Calu3 (cell line): ENCODE data around the gene TPBGL. TPM values are rescaled to one million over a fixed set of nuclear protein-coding genes. Genes with fewer than 3 reads are reported as not detected.

Source experiments
- BruUV-seq: library from RNA; stranded (reverse); fragments of 400-500 nt; replicated peaks from 2 replicates; lab custom pipeline; 2021; lab: Mats Ljungman, UMichigan
- CTCF ChIA-PET: fragments of 300-600 bp; sonication (Branson Sonifier 250); formaldehyde crosslinking; loops from one replicate; lab custom pipeline; 2022; ENCODE audit warnings: antibody characterized with exemption; lab: Charles Lee
- DNase-seq: peaks from one replicate; pipeline ENCODE4 v3.0.0; 2022
- H3K27ac Mint-ChIP-seq: one replicate; pipeline ENCODE4 v1.8.0; 2022; ENCODE audit warnings: mixed read lengths; ENCODE audit not compliant: unreplicated experiment
- H3K27me3 Mint-ChIP-seq: one replicate; pipeline ENCODE4 v1.8.0; 2022; ENCODE audit warnings: mixed read lengths; ENCODE audit not compliant: unreplicated experiment
- H3K36me3 Mint-ChIP-seq: one replicate; pipeline ENCODE4 v1.8.0; 2022; ENCODE audit warnings: mild to moderate bottlenecking, moderate library complexity, mixed read lengths; ENCODE audit not compliant: insufficient read depth, unreplicated experiment
- H3K4me1 Mint-ChIP-seq: one replicate; pipeline ENCODE4 v1.8.0; 2022; ENCODE audit warnings: mild to moderate bottlenecking, low read depth, mixed read lengths; ENCODE audit not compliant: unreplicated experiment
- H3K4me3 Mint-ChIP-seq: one replicate; pipeline ENCODE4 v1.8.0; 2022; ENCODE audit warnings: mild to moderate bottlenecking, low read depth, moderate library complexity, mixed read lengths; ENCODE audit not compliant: unreplicated experiment
- H3K9me3 Mint-ChIP-seq: one replicate; pipeline ENCODE4 v1.8.0; 2022; ENCODE audit warnings: low read depth, mixed read lengths; ENCODE audit not compliant: unreplicated experiment
- CTCF ChIP-seq: fragments of 200-600 bp; IDR thresholded peaks from one replicate; pipeline ENCODE4 v1.8.0; 2022; ENCODE audit warnings: antibody characterized with exemption; ENCODE audit not compliant: unreplicated experiment
- intact Hi-C: fragments of 100-400 bp; cut with micrococcal nuclease; formaldehyde crosslinking; loops from one replicate; pipeline ENCODE4 v1.10.0; 2022; ENCODE audit not compliant: unreplicated experiment
- total RNA-seq: library from RNA; stranded (reverse); gene quantifications from 2 replicates; pipeline ENCODE4 v1.2.3, GENCODE V29; 2022

Gene TPBGL
- total RNA-seq, 1 experiment from 2014 or later: not detected

- no peaks in the 10 kb centered on the region for H3K9me3 Mint-ChIP-seq
These were observed 30.4 kb downstream of the TPBGL start for GRCh38 chr11:75270896-75271418.

GRCh38 chr11:75271730-75272129 lies 31.2 kb downstream of the TPBGL start:
- Mint-ChIP-seq H3K27ac (no peak overlapping the region), H3K4me3 (no peak overlapping the region), H3K27me3 (no peaks in the 10 kb centered on the region), H3K36me3 (no peaks in the 10 kb centered on the region), H3K4me1 (no peaks in the 10 kb centered on the region), H3K9me3 (no peaks in the 10 kb centered on the region)
- CTCF ChIA-PET: interaction anchor here (0.9 kb wide), 2 partner anchors 9 to 23 kb away, joined by 4 read pairs; no protein-coding TSS in a partner anchor
- BruUV-seq: no TSS peak
- no peak for DNase-seq
- intact Hi-C loops: no loop called here
- TF ChIP-seq CTCF: no peak

More at GRCh38 chr11:75270896-75271418, 30.4 kb downstream of the TPBGL start:
- no peak for DNase-seq
- Mint-ChIP-seq H3K4me3 (no peak overlapping the region), H3K36me3 (no peaks in the 10 kb centered on the region), H3K27ac (no peak overlapping the region), H3K27me3 (no peaks in the 10 kb centered on the region), H3K4me1 (no peaks in the 10 kb centered on the region)
- BruUV-seq: no TSS peak
- CTCF ChIA-PET: interaction anchor here (0.6 to 1.5 kb wide), 6 partner anchors 9 to 101 kb away, joined by 3 to 4 read pairs (median 3); no protein-coding TSS in a partner anchor
- intact Hi-C loops: no loop called here
- peak; percentile 42 for TF ChIP-seq CTCF

- intact Hi-C loops: no loop called here
- Mint-ChIP-seq H3K4me3 (no peak overlapping the region), H3K27me3 (no peaks in the 10 kb centered on the region), H3K9me3 (no peaks in the 10 kb centered on the region), H3K36me3 (no peaks in the 10 kb centered on the region), H3K4me1 (no peaks in the 10 kb centered on the region), H3K27ac (no peak overlapping the region)
- no TSS peak for BruUV-seq
- no peak for DNase-seq
- CTCF ChIA-PET: no interaction called here
- no peak for TF ChIP-seq CTCF
These were observed 31.8 kb downstream of the TPBGL start for GRCh38 chr11:75272391-75272790.

- H3K36me3 Mint-ChIP-seq: no peaks in the 10 kb centered on the region
- no peak overlapping the region for H3K27ac Mint-ChIP-seq
- no peaks in the 10 kb centered on the region for H3K4me1 Mint-ChIP-seq
- no peak overlapping the region for H3K4me3 Mint-ChIP-seq
- CTCF ChIA-PET: no interaction called here
- DNase-seq: no peak
- no peaks in the 10 kb centered on the region for H3K27me3 Mint-ChIP-seq
- no peaks in the 10 kb centered on the region for H3K9me3 Mint-ChIP-seq
- intact Hi-C loops: no loop called here
- BruUV-seq: no TSS peak
- no peak for TF ChIP-seq CTCF
These were observed 32.3 kb downstream of the TPBGL start for GRCh38 chr11:75272821-75273301.
